ENCODE results near the gene PBXIP1.

The PBXIP1 gene

GRCh38 chr1:154925335-154926170 lies 30.3 kb downstream of the PBXIP1 start:
- Histone ChIP-seq H3K27me3 (ENCODE audit: control insufficient read depth in 1 of 2, insufficient read depth in 1 of 2, low read length in 2 of 2) (no peaks in the 10 kb centered on the region), H3K23ac (ENCODE audit: low read length in 2 of 2) (no peak overlapping the region), H3K27ac (ENCODE audit: low read length, poor library complexity, severe bottlenecking) (no peak overlapping the region), H2AFZ (ENCODE audit: low read depth, low read length) (no peak overlapping the region), H3K9me3 (ENCODE audit: control insufficient read depth, low read length) (no peaks in the 10 kb centered on the region), H2BK15ac (ENCODE audit: low read depth, poor library complexity, severe bottlenecking) (no peak overlapping the region), H3K4me1 (ENCODE audit: control insufficient read depth, insufficient read depth, low read depth, low read length) (no peaks in the 10 kb centered on the region), H2AK5ac (ENCODE audit: low read length, severe bottlenecking) (no peak overlapping the region), H3K36me3 (ENCODE audit: control insufficient read depth in 1 of 2, insufficient read depth in 2 of 2, low read depth in 1 of 2, low read length in 2 of 2) (peaks cover 41 to 69% of the 10 kb centered on the region in 2 experiments), H2BK5ac (ENCODE audit: low read depth, low read length, poor library complexity, severe bottlenecking) (no peak overlapping the region), H3K4me3 (ENCODE audit: insufficient read depth in 1 of 2, low read depth in 1 of 2, low read length in 2 of 2) (no peak overlapping the region), H4K8ac (ENCODE audit: low read length) (no peak overlapping the region), H2BK12ac (ENCODE audit: low read length in 2 of 2) (no peak overlapping the region), H3K4me2 (ENCODE audit: low read length, poor library complexity, severe bottlenecking) (no peak overlapping the region), H2BK120ac (ENCODE audit: low read depth, low read length) (no peak overlapping the region), H4K91ac (ENCODE audit: low read length) (no peak overlapping the region), H3K4ac (ENCODE audit: low read depth in 1 of 2, low read length in 2 of 2) (no peak overlapping the region), H3K79me1 (replicated peaks; ENCODE audit: low read length, poor library complexity, severe bottlenecking) (no peaks in the 10 kb centered on the region), H3K14ac (ENCODE audit: low read length in 2 of 2) (no peak overlapping the region), H3K9ac (ENCODE audit: low read length) (no peak overlapping the region), H3K18ac (ENCODE audit: low read depth in 1 of 2, low read length in 2 of 2) (no peak overlapping the region)
- no peak for DNase-seq
- 100% methylated on average over 3 of the region's 3 CpGs for WGBS

- H3K4me1 ChIP-seq (ENCODE audit: control insufficient read depth, insufficient read depth, low read depth, low read length): no peaks in the 10 kb centered on the region
- H3K18ac ChIP-seq (ENCODE audit: low read depth in 1 of 2, low read length in 2 of 2): no peak overlapping the region
- H4K8ac ChIP-seq (ENCODE audit: low read length): no peak overlapping the region
- no peak overlapping the region for H2AK5ac ChIP-seq (ENCODE audit: low read length, severe bottlenecking)
- H3K4me3 ChIP-seq (ENCODE audit: insufficient read depth in 1 of 2, low read depth in 1 of 2, low read length in 2 of 2): no peak overlapping the region
- H3K4me2 ChIP-seq (ENCODE audit: low read length, poor library complexity, severe bottlenecking): no peak overlapping the region
- DNase-seq: no peak
- no peak overlapping the region for H3K27ac ChIP-seq (ENCODE audit: low read length, poor library complexity, severe bottlenecking)
- WGBS: 95% methylated on average over 3 of the region's 3 CpGs
- no peak overlapping the region for H3K4ac ChIP-seq (ENCODE audit: low read depth in 1 of 2, low read length in 2 of 2)
- H3K36me3 ChIP-seq (ENCODE audit: control insufficient read depth in 1 of 2, insufficient read depth in 2 of 2, low read depth in 1 of 2, low read length in 2 of 2): peaks cover 38 to 55% of the 10 kb centered on the region in 2 experiments
- H2BK5ac ChIP-seq (ENCODE audit: low read depth, low read length, poor library complexity, severe bottlenecking): no peak overlapping the region
- no peaks in the 10 kb centered on the region for H3K9me3 ChIP-seq (ENCODE audit: control insufficient read depth, low read length)
- no peak overlapping the region for H2BK120ac ChIP-seq (ENCODE audit: low read depth, low read length)
- H2BK15ac ChIP-seq (ENCODE audit: low read depth, poor library complexity, severe bottlenecking): no peak overlapping the region
- no peak overlapping the region for H2AFZ ChIP-seq (ENCODE audit: low read depth, low read length)
- H3K14ac ChIP-seq (ENCODE audit: low read length in 2 of 2): no peak overlapping the region
- H4K91ac ChIP-seq (ENCODE audit: low read length): no peak overlapping the region
- H3K79me1 ChIP-seq (replicated peaks; ENCODE audit: low read length, poor library complexity, severe bottlenecking): no peaks in the 10 kb centered on the region
- no peak overlapping the region for H3K9ac ChIP-seq (ENCODE audit: low read length)
- no peak overlapping the region for H3K23ac ChIP-seq (ENCODE audit: low read length in 2 of 2)
- H2BK12ac ChIP-seq (ENCODE audit: low read length in 2 of 2): no peak overlapping the region
- H3K27me3 ChIP-seq (ENCODE audit: control insufficient read depth in 1 of 2, insufficient read depth in 1 of 2, low read length in 2 of 2): no peaks in the 10 kb centered on the region
Measured at GRCh38 chr1:154923695-154924094, 32.2 kb downstream of the PBXIP1 start.

- Histone ChIP-seq H2BK15ac (ENCODE audit: low read depth, poor library complexity, severe bottlenecking) (no peak overlapping the region), H2AK5ac (ENCODE audit: low read length, severe bottlenecking) (no peak overlapping the region), H3K14ac (ENCODE audit: low read length in 2 of 2) (no peak overlapping the region), H2BK12ac (ENCODE audit: low read length in 2 of 2) (no peak overlapping the region), H3K27me3 (ENCODE audit: control insufficient read depth in 1 of 2, insufficient read depth in 1 of 2, low read length in 2 of 2) (peaks cover 0 to 4% of the 10 kb centered on the region in 2 experiments), H3K9ac (ENCODE audit: low read length) (no peak overlapping the region), H3K4me1 (ENCODE audit: control insufficient read depth, insufficient read depth, low read depth, low read length) (no peaks in the 10 kb centered on the region), H3K23ac (ENCODE audit: low read length in 2 of 2) (no peak overlapping the region), H3K36me3 (ENCODE audit: control insufficient read depth in 1 of 2, insufficient read depth in 2 of 2, low read depth in 1 of 2, low read length in 2 of 2) (no peaks in the 10 kb centered on the region), H3K79me1 (replicated peaks; ENCODE audit: low read length, poor library complexity, severe bottlenecking) (no peaks in the 10 kb centered on the region), H2AFZ (ENCODE audit: low read depth, low read length) (no peak overlapping the region), H3K27ac (ENCODE audit: low read length, poor library complexity, severe bottlenecking) (no peak overlapping the region), H2BK120ac (ENCODE audit: low read depth, low read length) (no peak overlapping the region), H3K4ac (ENCODE audit: low read depth in 1 of 2, low read length in 2 of 2) (no peak overlapping the region), H4K91ac (ENCODE audit: low read length) (no peak overlapping the region), H4K8ac (ENCODE audit: low read length) (no peak overlapping the region), H2BK5ac (ENCODE audit: low read depth, low read length, poor library complexity, severe bottlenecking) (no peak overlapping the region), H3K9me3 (ENCODE audit: control insufficient read depth, low read length) (peaks cover 11% of the 10 kb centered on the region), H3K18ac (ENCODE audit: low read depth in 1 of 2, low read length in 2 of 2) (no peak overlapping the region), H3K4me2 (ENCODE audit: low read length, poor library complexity, severe bottlenecking) (no peak overlapping the region), H3K4me3 (ENCODE audit: insufficient read depth in 1 of 2, low read depth in 1 of 2, low read length in 2 of 2) (no peak overlapping the region)
- DNase-seq: no peak
- 100% methylated on average over 1 of the region's 3 CpGs for WGBS
Measured at GRCh38 chr1:154913273-154913672, 42.6 kb downstream of the PBXIP1 start.

GRCh38 chr1:154912755-154913154 lies 43.1 kb downstream of the PBXIP1 start:
- peaks cover 0 to 5% of the 10 kb centered on the region in 2 experiments for H3K27me3 ChIP-seq (ENCODE audit: control insufficient read depth in 1 of 2, insufficient read depth in 1 of 2, low read length in 2 of 2)
- peaks cover 15% of the 10 kb centered on the region for H3K9me3 ChIP-seq (ENCODE audit: control insufficient read depth, low read length)
- H2AK5ac ChIP-seq (ENCODE audit: low read length, severe bottlenecking): no peak overlapping the region
- no peak overlapping the region for H2BK120ac ChIP-seq (ENCODE audit: low read depth, low read length)
- H3K4ac ChIP-seq (ENCODE audit: low read depth in 1 of 2, low read length in 2 of 2): no peak overlapping the region
- no peak overlapping the region for H3K4me3 ChIP-seq (ENCODE audit: insufficient read depth in 1 of 2, low read depth in 1 of 2, low read length in 2 of 2)
- H4K91ac ChIP-seq (ENCODE audit: low read length): no peak overlapping the region
- 78% methylated on average over 2 of the region's 2 CpGs for WGBS
- no peak overlapping the region for H3K27ac ChIP-seq (ENCODE audit: low read length, poor library complexity, severe bottlenecking)
- no peak overlapping the region for H3K4me2 ChIP-seq (ENCODE audit: low read length, poor library complexity, severe bottlenecking)
- H3K9ac ChIP-seq (ENCODE audit: low read length): no peak overlapping the region
- H3K4me1 ChIP-seq (ENCODE audit: control insufficient read depth, insufficient read depth, low read depth, low read length): no peaks in the 10 kb centered on the region
- H3K18ac ChIP-seq (ENCODE audit: low read depth in 1 of 2, low read length in 2 of 2): no peak overlapping the region
- peak overlapping the region; percentile 4 for H4K8ac ChIP-seq (ENCODE audit: low read length)
- DNase-seq: no peak
- no peak overlapping the region for H3K23ac ChIP-seq (ENCODE audit: low read length in 2 of 2)
- no peak overlapping the region for H2BK15ac ChIP-seq (ENCODE audit: low read depth, poor library complexity, severe bottlenecking)
- H2AFZ ChIP-seq (ENCODE audit: low read depth, low read length): no peak overlapping the region
- H3K79me1 ChIP-seq (replicated peaks; ENCODE audit: low read length, poor library complexity, severe bottlenecking): no peaks in the 10 kb centered on the region
- no peak overlapping the region for H2BK5ac ChIP-seq (ENCODE audit: low read depth, low read length, poor library complexity, severe bottlenecking)
- no peak overlapping the region for H2BK12ac ChIP-seq (ENCODE audit: low read length in 2 of 2)
- H3K14ac ChIP-seq (ENCODE audit: low read length in 2 of 2): no peak overlapping the region
- no peaks in the 10 kb centered on the region for H3K36me3 ChIP-seq (ENCODE audit: control insufficient read depth in 1 of 2, insufficient read depth in 2 of 2, low read depth in 1 of 2, low read length in 2 of 2)

Data from mesenchymal stem cell (in vitro differentiated cells and primary cell).